BLaER1 (cell line): ENCODE measurements around the gene CACNA1F.

Experiments used
- H3K27ac ChIP-seq: shearing (Covaris generic); formaldehyde crosslinking; 2 replicates; pipeline ENCODE4 v1.8.1; 2022
- H3K27me3 ChIP-seq: shearing (Covaris generic); formaldehyde crosslinking; 2 replicates; pipeline ENCODE4 v1.8.1; 2022
- H3K36me3 ChIP-seq: shearing (Covaris generic); formaldehyde crosslinking; 2 replicates; pipeline ENCODE4 v1.8.1; 2022
- H3K4me1 ChIP-seq: shearing (Covaris generic); formaldehyde crosslinking; 2 replicates; pipeline ENCODE4 v1.8.1; 2022
- H3K4me2 ChIP-seq: shearing (Covaris generic); formaldehyde crosslinking; 2 replicates; pipeline ENCODE4 v1.8.1; 2022
- H3K4me3 ChIP-seq: shearing (Covaris generic); formaldehyde crosslinking; 2 replicates; pipeline ENCODE4 v1.8.1; 2022
- H3K9ac ChIP-seq: shearing (Covaris generic); formaldehyde crosslinking; 2 replicates; pipeline ENCODE4 v1.8.1; 2022
- H3K9me3 ChIP-seq: shearing (Covaris generic); formaldehyde crosslinking; 2 replicates; pipeline ENCODE4 v1.8.1; 2022
- H4K20me1 ChIP-seq: shearing (Covaris generic); formaldehyde crosslinking; 2 replicates; pipeline ENCODE4 v1.8.1; 2022
- Cebpa-rat ChIP-seq: shearing (Covaris generic); IDR thresholded peaks from 2 replicates; pipeline ENCODE4 v1.8.1; 2022

Gene CACNA1F

DNA sequence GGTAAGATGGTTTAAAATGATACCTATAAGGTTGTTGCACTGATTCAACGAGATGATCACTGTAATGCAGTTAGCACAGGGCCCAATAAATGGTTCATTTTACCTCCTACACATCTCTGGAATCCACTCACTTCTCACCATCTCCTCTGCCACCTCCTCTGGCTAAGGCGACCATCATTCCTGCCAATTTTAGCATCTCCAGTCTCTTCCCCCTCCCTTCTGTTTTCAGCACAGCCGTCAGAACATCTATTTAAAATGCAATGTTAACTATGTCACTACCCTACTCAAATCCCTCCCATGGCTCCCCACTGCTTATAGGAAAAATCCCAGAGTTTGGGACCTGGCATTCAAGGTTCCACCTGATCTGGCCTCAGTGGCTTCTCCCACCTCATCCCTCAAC lies 29.6 kb downstream of the CACNA1F start:
- H3K36me3 ChIP-seq, result no peaks in the 10 kb centered on the region
- no peak overlapping the region for H3K4me2 ChIP-seq
- H3K9me3 ChIP-seq, result no peaks in the 10 kb centered on the region
- no peaks in the 10 kb centered on the region for H3K4me1 ChIP-seq
- TF ChIP-seq Cebpa-rat, result no peak
- no peak overlapping the region for H3K27ac ChIP-seq
- no peak overlapping the region for H3K4me3 ChIP-seq
- H4K20me1 ChIP-seq, result no peaks in the 10 kb centered on the region
- peaks cover 36% of the 10 kb centered on the region for H3K27me3 ChIP-seq
- H3K9ac ChIP-seq, result no peak overlapping the region

DNA sequence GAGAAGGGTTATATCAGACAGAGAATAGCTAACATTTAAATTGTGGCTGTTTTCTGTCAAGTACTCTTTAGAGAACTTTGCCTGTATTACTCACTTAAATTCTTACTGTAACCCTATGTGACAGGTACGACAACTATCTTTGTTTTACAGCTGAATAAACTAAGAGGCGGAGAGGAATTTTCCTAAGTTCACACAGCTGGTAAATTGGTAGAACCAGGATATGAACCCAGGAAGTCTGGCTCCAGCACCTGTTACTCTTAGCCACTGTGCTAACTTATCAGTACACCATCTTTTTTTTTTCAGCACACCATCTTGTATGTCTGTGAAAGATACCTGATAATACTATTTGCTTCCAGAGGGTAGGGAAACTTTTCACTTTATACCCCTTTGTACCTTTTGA lies 31.1 kb downstream of the CACNA1F start:
- TF ChIP-seq Cebpa-rat, result no peak
- Histone ChIP-seq H4K20me1 (peaks cover 8% of the 10 kb centered on the region; the same call in 1 of the 2 replicates), H3K36me3 (no peaks in the 10 kb centered on the region), H3K4me1 (no peaks in the 10 kb centered on the region), H3K27me3 (peaks cover 50% of the 10 kb centered on the region), H3K27ac (no peak overlapping the region), H3K9me3 (no peaks in the 10 kb centered on the region), H3K9ac (no peak overlapping the region), H3K4me2 (no peak overlapping the region), H3K4me3 (no peak overlapping the region)

DNA sequence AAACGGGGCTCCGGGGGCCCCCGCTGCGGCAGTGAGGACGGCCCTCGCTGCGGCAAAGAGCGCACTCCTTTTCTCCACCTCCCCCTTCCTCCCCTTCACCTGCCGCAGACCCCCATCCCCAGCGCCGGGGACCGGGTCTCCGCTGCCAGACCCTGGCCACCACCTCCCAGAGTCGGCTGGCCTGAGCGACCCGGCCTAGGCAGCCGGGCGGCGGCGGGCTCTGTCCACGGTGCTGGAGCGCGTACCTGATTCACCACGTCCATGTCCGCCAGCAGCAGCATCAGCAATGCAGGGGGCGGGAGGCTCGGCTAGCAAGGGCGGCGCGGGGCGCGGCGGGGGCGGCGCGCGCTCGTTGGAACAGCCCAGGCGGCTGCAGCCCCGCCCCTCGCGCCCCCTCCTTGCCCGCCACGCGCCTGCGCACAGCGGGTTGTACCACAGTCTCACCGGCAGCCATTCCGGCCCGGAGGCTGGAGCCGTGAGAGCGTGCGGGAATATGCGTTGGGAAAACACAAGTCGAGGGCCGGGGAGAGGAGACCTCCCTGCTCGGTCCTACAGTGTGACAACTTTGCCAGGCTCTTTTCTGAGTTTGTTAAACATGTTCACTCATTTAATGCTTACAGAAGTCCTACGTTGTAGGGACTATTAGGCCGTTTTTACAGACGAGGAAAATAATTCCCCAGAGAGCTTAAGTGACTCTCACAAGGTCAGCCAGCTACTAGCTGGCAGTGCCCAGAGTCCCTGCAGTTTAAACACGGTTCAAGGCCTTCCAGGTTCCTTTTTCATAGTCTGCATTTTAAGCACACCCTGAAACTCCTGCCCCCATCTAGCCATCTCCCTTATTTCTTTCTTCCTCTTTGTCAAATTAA lies 33.0 kb downstream of the CACNA1F start, which contains the start of gene SYP:
SYP (minus strand) TSS at position 288 of the 866 bp plus-strand sequence; CDS start at position 281, 7 bp downstream.
- no peak for TF ChIP-seq Cebpa-rat
- H3K27ac ChIP-seq, result 0 out of 2 replicates have a peak within 1 kb of the TSS, but pooled peaks have one; percentile 10
- no peaks in the 10 kb centered on the region for H3K9me3 ChIP-seq
- H3K36me3 ChIP-seq, result no peaks in the 10 kb centered on the region
- H3K4me1 ChIP-seq, result no peaks in the 10 kb centered on the region
- H3K9ac ChIP-seq, result no peak within 1 kb of the TSS; the same call in 1 of the 2 replicates
- peak within 1 kb of the TSS; percentile 69 for H3K4me2 ChIP-seq
- peak within 1 kb of the TSS; percentile 60 for H3K4me3 ChIP-seq
- peaks cover 67% of the 10 kb centered on the region for H3K27me3 ChIP-seq
- H4K20me1 ChIP-seq, result peaks cover 8% of the 10 kb centered on the region; the same call in 1 of the 2 replicates

DNA sequence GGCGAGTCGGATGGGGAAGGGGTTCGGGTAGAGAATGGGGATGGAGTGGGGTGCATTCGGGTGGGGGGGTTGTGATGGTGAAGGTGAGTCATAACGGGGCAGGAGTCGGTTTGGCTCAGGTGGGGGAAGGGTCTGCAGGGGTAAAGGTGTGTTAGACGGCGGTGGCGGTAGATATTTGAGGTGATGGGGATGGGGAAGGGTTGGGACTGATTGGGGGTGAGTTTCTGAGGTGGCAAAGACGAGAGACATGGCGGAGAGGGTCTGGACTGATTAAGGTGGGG lies 33.9 kb downstream of the CACNA1F start:
- no peak overlapping the region for H3K4me3 ChIP-seq

DNA sequence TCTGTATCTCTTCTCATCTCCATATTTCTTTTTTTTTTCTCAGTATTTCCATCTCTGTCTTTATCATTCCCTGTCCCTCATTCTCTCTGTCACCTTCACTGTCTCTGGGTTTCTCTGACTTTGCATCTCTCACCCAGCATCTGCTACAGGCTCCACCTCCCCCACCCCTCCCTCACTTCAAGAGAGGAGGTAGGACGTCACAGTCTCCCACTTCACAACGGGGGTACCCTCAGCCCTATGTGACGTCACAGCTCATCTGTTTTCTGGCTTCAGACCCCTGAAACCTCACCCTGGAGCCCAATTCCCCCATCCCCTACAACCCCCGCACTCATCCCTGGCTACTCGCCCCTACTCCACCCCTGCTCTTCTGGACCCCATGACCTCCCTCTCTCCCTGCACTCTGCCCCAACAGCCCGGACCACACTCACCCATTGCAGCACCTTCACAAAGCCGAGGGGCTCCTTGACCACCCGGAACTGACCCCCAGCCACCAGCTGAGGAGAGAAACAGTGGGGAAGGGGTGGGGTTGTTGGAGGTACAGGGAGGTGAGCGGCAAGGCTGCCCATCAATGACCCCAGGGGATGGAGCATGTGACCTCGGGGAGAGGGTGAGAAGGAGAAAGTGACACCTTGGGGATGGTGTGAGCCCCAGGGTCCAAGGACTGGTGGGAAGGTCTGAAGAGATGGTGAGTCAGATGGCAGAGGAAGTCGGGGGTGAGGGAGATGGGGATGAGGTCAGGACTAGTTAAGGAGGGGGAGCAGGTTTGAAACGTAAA lies 34.4 kb downstream of the CACNA1F start:
- H3K36me3 ChIP-seq, result no peaks in the 10 kb centered on the region
- no peak for TF ChIP-seq Cebpa-rat

More for the DNA sequence above, 33.9 kb downstream of the CACNA1F start:
- Histone ChIP-seq H3K4me1 (no peaks in the 10 kb centered on the region), H3K27ac (no peak overlapping the region), H4K20me1 (peaks cover 8% of the 10 kb centered on the region; the same call in 1 of the 2 replicates), H3K4me2 (peak overlapping the region; percentile 69), H3K36me3 (no peaks in the 10 kb centered on the region), H3K27me3 (peaks cover 61% of the 10 kb centered on the region), H3K9me3 (no peaks in the 10 kb centered on the region), H3K9ac (no peak overlapping the region)
- TF ChIP-seq Cebpa-rat, result no peak

DNA sequence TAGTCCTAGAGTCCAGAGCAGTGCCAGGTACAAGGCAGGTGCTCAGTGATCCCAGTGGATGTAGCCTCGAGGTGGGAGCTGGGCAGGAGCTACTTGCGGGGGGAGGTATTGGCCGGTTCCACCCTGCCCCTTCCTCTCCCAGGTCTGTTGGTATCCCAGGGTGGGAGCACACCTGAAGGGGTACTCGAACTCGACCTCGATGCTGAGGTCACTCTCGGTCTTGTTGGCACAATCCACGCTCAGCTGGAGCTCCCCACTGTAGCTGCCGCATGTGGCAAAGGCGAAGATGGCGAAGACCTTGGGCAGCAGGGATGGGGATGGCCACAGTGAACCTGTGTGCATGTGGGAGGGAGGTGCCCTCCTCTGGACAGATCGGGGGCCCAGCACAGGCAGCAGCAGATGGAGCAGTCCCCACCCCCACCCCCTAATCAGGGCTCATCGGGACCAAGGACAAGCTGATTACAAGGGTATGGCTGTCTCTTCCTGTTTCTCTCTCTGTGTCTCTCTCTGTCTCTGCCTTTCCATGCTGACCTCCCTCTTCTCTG lies 35.5 kb downstream of the CACNA1F start:
- no peak overlapping the region for H3K4me2 ChIP-seq
- no peak overlapping the region for H3K9ac ChIP-seq
- peaks cover 47% of the 10 kb centered on the region for H3K27me3 ChIP-seq
- TF ChIP-seq Cebpa-rat, result no peak
- H3K36me3 ChIP-seq, result no peaks in the 10 kb centered on the region
- H4K20me1 ChIP-seq, result peaks cover 8% of the 10 kb centered on the region; the same call in 1 of the 2 replicates
- peaks cover 4% of the 10 kb centered on the region for H3K4me1 ChIP-seq
- no peak overlapping the region for H3K27ac ChIP-seq
- H3K9me3 ChIP-seq, result no peaks in the 10 kb centered on the region
- H3K4me3 ChIP-seq, result no peak overlapping the region

More for the DNA sequence above, 34.4 kb downstream of the CACNA1F start:
- Histone ChIP-seq H3K4me3 (no peak overlapping the region), H3K4me1 (no peaks in the 10 kb centered on the region), H3K27me3 (peaks cover 56% of the 10 kb centered on the region), H3K9ac (no peak overlapping the region), H3K9me3 (no peaks in the 10 kb centered on the region), H3K27ac (no peak overlapping the region), H4K20me1 (peaks cover 8% of the 10 kb centered on the region; the same call in 1 of the 2 replicates), H3K4me2 (no peak overlapping the region)

DNA sequence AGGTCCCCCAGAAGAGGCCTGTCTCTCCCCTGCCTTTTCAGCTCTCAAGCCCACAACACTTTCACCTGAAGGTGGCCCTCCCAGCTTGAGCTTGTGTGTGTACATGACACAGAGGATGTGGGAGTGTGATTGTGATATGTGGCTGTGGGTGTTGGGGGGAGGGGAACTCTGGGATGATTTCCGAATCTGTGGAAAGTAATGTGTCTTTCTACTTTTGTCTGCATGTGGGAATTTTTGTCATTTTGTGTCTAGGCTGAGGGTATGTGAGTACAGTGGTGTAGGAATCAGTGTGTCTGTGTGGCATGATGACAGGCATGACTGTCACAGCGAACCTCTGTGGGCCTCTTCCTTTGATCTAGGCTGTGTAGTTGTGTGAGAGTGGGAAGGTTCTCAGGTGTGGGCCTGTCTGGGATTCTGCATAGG lies 39.6 kb downstream of the CACNA1F start:
- no peak overlapping the region for H3K4me3 ChIP-seq
- H3K4me2 ChIP-seq, result no peak overlapping the region
- peaks cover 32% of the 10 kb centered on the region for H3K27me3 ChIP-seq
- H3K9ac ChIP-seq, result no peak overlapping the region
- no peaks in the 10 kb centered on the region for H3K36me3 ChIP-seq
- H3K9me3 ChIP-seq, result no peaks in the 10 kb centered on the region
- peaks cover 8% of the 10 kb centered on the region; the same call in 1 of the 2 replicates for H4K20me1 ChIP-seq
- no peak overlapping the region for H3K27ac ChIP-seq
- no peak for TF ChIP-seq Cebpa-rat
- H3K4me1 ChIP-seq, result peaks cover 25% of the 10 kb centered on the region

DNA sequence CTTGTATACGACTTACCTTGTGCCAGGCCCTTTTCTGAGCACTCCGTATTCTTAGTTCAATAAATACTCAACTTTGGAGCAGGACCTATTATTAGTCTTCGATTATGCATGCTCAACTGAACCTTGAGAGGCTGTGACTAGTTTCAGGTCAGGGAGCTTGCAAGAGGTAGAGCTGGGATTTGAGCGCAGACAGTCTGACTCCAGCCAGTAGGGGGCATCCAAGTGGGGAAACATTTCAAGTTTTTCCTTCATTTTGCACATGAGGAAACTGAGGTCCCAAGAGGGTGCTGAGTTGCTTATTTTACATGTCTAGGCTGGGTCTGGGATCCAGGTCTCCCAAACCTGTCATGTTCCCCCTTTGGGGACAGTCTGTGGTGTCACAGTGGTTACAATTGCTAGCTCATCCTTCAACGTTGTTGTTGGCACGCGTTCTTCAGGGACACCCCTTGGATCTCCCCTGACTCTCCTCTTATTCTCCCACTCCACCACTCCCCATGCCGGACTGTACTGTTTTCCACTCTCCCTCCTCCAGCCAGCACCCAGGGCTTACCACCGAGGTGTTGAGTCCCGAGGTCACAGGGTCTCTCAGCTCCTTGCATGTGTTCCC lies 40.3 kb downstream of the CACNA1F start:
- no peak overlapping the region for H3K27ac ChIP-seq
- peaks cover 25% of the 10 kb centered on the region for H3K27me3 ChIP-seq
- TF ChIP-seq Cebpa-rat, result no peak
- no peak overlapping the region for H3K4me3 ChIP-seq
- H3K36me3 ChIP-seq, result no peaks in the 10 kb centered on the region
- H3K9me3 ChIP-seq, result no peaks in the 10 kb centered on the region
- H3K4me1 ChIP-seq, result peaks cover 28% of the 10 kb centered on the region
- H4K20me1 ChIP-seq, result peaks cover 5% of the 10 kb centered on the region; the same call in 1 of the 2 replicates
- H3K9ac ChIP-seq, result no peak overlapping the region
- H3K4me2 ChIP-seq, result no peak overlapping the region

DNA sequence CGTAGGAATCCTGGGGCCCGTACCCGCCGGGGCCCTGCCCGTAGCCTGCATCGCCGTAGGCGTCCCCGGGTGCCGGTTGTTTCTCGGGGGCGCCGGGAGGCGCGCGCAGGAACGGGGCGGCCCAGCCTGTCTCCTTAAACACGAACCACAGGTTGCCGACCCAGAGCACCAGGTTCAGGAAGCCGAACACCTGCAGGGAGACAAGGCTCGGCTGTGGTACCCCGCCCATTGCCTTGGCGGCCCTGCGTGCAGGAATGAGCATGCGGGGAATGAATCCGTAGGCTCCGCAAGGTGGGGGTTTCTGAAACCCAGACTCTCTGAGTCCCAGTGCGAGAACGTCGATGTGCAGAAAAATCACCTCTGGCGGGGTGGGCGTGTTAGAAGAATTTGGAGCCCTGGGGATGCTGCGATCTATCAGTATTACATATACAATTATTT lies 41.5 kb downstream of the CACNA1F start:
- Histone ChIP-seq H3K9me3 (no peaks in the 10 kb centered on the region), H3K4me3 (peak overlapping the region; percentile 78), H3K36me3 (no peaks in the 10 kb centered on the region), H3K4me1 (peaks cover 37% of the 10 kb centered on the region), H3K4me2 (peak overlapping the region; percentile 70), H3K27ac (peak overlapping the region; percentile 73), H4K20me1 (no peaks in the 10 kb centered on the region; the same call in 1 of the 2 replicates), H3K9ac (peak overlapping the region; percentile 80), H3K27me3 (peaks cover 15% of the 10 kb centered on the region)
- no peak for TF ChIP-seq Cebpa-rat
